Muscle of leg (tissue), 11 donors: ENCODE data around the gene HYAL4. TPM values are rescaled to one million over a fixed set of nuclear protein-coding genes. Genes with fewer than 3 reads are reported as not detected.

Experiments
- DNase-seq: peaks from one replicate; pipeline ENCODE4 v3.0.0; 2013
- H3K27ac ChIP-seq: one replicate; pipeline ENCODE4 v1.5.1; 2013; ENCODE audit warnings: mild to moderate bottlenecking, low read length, control low read depth
- H3K27me3 ChIP-seq: one replicate; pipeline ENCODE4 v1.6.1; 2013; ENCODE audit warnings: low read length; ENCODE audit not compliant: control insufficient read depth, insufficient read depth
- H3K36me3 ChIP-seq: one replicate; pipeline ENCODE4 v1.6.1; 2013; ENCODE audit warnings: low read length; ENCODE audit not compliant: control insufficient read depth, insufficient read depth
- H3K4me1 ChIP-seq: one replicate; pipeline ENCODE4 v1.6.1; 2013; ENCODE audit warnings: low read length; ENCODE audit not compliant: control insufficient read depth, insufficient read depth
- H3K4me3 ChIP-seq: one replicate; pipeline ENCODE4 v1.5.1; 2013; ENCODE audit warnings: low read length, control low read depth
- H3K9me3 ChIP-seq: replicated peaks from 2 replicates; pipeline ENCODE4 v1.6.1; 2013; ENCODE audit warnings: low read depth, low read length; ENCODE audit not compliant: control insufficient read depth
- WGBS: methylation state at CpG from one replicate; pipeline ENCODE4 v1.1.5; 2013; ENCODE audit warnings: missing lambda C conversion rate; ENCODE audit not compliant: insufficient coverage; 5-methylcytosine and 5-hydroxymethylcytosine counted together
- polyA plus RNA-seq, 8 donors: library from polyadenylated mRNA; unstranded; fragments of 120-200 nt; gene quantifications; one replicate each; pipeline versions ENCODE4 v1.2.1 to v1.2.3, GENCODE V29; 2013; ENCODE audit warnings: inconsistent platforms in 1 of 8, low replicate concordance in 1 of 8; ENCODE audit not compliant: insufficient read length in 8 of 8, insufficient read depth in 1 of 8
- total RNA-seq: library from RNA; stranded (reverse); fragments of 120-200 nt; gene quantifications from one replicate; pipeline ENCODE4 v1.2.4, GENCODE V29; 2013

Gene HYAL4
- total and polyA plus RNA-seq, 9 donors, result 0.05 to 0.09 (median 0.08) TPM; not detected in 6

DNA sequence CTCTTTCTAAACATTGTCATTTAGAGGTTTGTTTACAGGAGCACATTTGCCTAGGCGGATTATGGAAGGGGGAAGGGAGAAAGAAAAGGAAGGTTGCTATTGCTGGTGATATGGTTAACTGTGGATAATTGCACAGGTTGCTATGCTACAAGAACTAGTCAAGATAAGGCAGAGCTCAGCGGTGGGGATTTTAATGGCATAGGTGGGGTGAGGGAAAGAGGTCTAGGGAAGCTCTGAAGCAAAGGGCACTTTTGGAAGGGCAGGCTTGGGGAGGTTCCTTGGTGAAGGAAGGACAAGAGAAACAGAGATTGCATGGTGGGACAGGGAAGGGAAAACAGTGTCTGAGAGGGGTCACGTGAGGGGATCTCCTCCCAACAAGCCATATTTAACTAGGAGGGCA is 19.5 kb downstream of the HYAL4 start:
- Histone ChIP-seq H3K27ac (no peak overlapping the region), H3K27me3 (no peaks in the 10 kb centered on the region), H3K4me1 (no peaks in the 10 kb centered on the region), H3K9me3 (no peaks in the 10 kb centered on the region), H3K36me3 (no peaks in the 10 kb centered on the region), H3K4me3 (no peak overlapping the region)
- DNase-seq, result no peak
- WGBS, result 58% methylated on average over 3 of the region's 3 CpGs

DNA sequence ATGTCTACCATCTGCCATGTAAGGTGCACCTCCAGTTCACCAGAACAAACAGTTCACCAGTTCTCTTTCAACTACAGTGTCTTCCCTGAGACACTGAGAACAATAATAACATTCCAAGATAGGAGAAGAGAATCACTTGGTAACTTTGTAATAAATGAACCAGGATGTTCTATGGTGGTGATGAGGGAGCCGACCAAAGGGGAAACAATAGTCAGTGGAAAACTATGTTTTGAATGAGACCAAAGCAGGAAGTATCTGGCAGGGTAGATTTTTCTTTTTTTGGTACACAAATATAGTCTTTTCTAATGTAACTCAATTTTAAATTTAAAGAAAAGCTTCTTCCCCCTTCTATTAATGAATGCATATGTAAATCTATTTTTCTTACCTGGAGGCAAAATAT is 20.0 kb downstream of the HYAL4 start:
- H3K27ac ChIP-seq, result no peak overlapping the region
- H3K27me3 ChIP-seq, result no peaks in the 10 kb centered on the region
- no peak for DNase-seq

DNA sequence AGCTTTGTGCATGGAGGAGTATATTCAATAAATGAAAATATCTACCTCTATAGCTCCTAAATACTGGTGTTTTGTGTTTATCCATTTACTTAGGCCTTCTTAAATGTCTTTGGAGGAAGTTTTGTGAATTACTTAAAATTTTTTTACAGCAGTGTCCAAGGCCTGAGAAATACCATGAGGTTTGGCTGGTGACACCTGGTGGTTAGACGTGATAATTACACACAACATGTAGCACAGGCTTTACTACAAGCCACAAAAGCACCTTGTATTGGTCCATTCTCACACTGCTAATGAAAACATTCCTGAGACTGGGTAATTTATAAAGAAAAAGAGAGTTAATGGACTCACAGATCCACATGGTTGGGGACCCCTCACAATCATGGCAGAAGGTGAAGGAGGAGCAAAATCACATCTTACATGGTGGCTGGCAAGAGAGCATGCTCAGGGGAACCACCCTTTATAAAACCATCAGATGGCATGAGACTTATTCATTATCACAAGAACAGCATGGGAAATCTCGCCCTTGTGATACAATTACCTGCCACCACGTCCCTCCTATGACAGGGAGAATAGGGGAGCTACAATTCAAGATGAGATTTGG is 20.6 kb downstream of the HYAL4 start:
- Histone ChIP-seq H3K4me3 (no peak overlapping the region), H3K9me3 (no peaks in the 10 kb centered on the region), H3K36me3 (no peaks in the 10 kb centered on the region), H3K4me1 (no peaks in the 10 kb centered on the region), H3K27ac (no peak overlapping the region), H3K27me3 (no peaks in the 10 kb centered on the region)
- no CpG with 5 or more reads among the region's 3 CpGs for WGBS
- DNase-seq, result peak; percentile 72

More for the DNA sequence above, 20.0 kb downstream of the HYAL4 start:
- H3K9me3 ChIP-seq, result no peaks in the 10 kb centered on the region
- no peak overlapping the region for H3K4me3 ChIP-seq
- H3K4me1 ChIP-seq, result no peaks in the 10 kb centered on the region
- H3K36me3 ChIP-seq, result no peaks in the 10 kb centered on the region
- WGBS, result no CpG with 5 or more reads among the region's 1 CpG

DNA sequence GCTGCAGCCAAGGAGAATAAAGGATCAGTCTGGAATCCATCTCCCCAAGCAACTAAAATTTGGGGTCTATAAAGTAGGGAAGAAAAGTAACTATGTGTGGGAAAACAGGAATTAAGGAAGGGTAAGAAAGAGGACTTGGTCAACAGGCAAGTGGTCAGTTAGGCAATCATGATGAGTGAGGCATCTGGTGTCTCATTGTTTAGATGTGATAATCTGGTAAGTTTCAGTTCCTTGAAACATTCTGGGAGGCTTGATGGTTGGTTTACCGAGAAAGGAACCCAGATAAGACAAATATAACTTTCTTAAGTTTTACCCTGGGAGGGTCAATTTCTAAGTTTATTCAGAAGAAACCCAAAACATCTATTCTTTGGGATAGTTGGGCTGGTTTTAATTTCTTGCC is 22.3 kb downstream of the HYAL4 start:
- no peaks in the 10 kb centered on the region for H3K36me3 ChIP-seq
- H3K27me3 ChIP-seq, result no peaks in the 10 kb centered on the region
- H3K27ac ChIP-seq, result no peak overlapping the region
- H3K4me3 ChIP-seq, result no peak overlapping the region
- H3K9me3 ChIP-seq, result no peaks in the 10 kb centered on the region
- no CpG with 5 or more reads among the region's 1 CpG for WGBS
- no peak for DNase-seq
- H3K4me1 ChIP-seq, result no peaks in the 10 kb centered on the region

DNA sequence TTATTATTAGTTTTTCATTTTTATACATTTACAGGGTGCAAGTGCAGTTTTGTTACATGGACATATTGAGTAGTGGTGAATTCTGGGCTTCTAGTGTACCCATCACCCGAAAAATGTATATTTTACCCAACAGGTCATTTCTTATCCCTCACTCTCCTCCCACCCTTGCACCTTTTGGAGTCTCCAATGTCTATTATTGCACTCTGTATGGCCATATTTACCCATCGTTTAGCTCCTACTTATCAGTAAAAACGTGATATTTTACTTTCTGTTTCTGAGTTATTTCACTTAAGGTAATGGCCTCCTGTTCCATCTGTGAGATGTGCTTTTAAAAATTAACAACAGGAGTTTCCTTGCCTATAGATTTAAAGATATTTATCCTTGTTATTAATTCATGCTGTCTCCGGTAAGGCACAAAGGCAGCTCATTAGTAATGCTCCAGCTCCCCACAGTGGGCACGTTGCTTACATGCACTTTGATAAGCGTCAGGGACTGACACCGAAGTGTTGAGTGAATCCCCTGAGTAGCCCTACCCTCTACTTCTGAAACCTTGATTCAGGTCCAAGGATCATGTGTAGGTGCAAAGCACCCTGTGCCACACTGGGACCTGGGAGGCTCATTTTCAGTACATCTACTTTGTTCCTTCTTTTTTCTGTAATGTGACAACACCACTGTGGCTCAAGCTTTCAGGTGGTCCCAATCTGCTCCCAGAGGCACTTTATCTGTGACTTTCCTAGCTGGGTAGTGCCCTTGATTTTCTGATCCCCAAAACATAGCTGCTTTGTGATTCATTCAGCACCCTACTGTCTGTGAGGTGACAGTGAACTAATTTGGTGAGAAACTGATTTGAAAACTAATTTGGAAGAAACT is 27.3 kb downstream of the HYAL4 start:
- WGBS, result 5% methylated on average over 4 of the region's 7 CpGs
- Histone ChIP-seq H3K4me1 (no peaks in the 10 kb centered on the region), H3K27ac (no peak overlapping the region), H3K4me3 (no peak overlapping the region), H3K9me3 (no peaks in the 10 kb centered on the region), H3K27me3 (no peaks in the 10 kb centered on the region), H3K36me3 (no peaks in the 10 kb centered on the region)
- DNase-seq, result peak; percentile 28

- no peak for DNase-seq
- Histone ChIP-seq H3K9me3 (no peaks in the 10 kb centered on the region), H3K27ac (no peak overlapping the region), H3K27me3 (no peaks in the 10 kb centered on the region), H3K4me3 (no peak overlapping the region), H3K36me3 (no peaks in the 10 kb centered on the region), H3K4me1 (no peaks in the 10 kb centered on the region)
- no CpG with 5 or more reads among the region's 4 CpGs for WGBS
These were observed 27.9 kb downstream of the HYAL4 start for GRCh38 chr7:123872908-123873307.

- H3K9me3 ChIP-seq, result no peaks in the 10 kb centered on the region
- H3K36me3 ChIP-seq, result no peaks in the 10 kb centered on the region
- 64% methylated on average over 3 of the region's 7 CpGs for whole genome bisulfite sequencing
- H3K4me1 ChIP-seq, result no peaks in the 10 kb centered on the region
- H3K27me3 ChIP-seq, result no peaks in the 10 kb centered on the region
- H3K4me3 ChIP-seq, result no peak overlapping the region
- peak; percentile 16 for DNase-seq
- H3K27ac ChIP-seq, result no peak overlapping the region
These were observed 31.7 kb downstream of the HYAL4 start for GRCh38 chr7:123876557-123877256.

DNA sequence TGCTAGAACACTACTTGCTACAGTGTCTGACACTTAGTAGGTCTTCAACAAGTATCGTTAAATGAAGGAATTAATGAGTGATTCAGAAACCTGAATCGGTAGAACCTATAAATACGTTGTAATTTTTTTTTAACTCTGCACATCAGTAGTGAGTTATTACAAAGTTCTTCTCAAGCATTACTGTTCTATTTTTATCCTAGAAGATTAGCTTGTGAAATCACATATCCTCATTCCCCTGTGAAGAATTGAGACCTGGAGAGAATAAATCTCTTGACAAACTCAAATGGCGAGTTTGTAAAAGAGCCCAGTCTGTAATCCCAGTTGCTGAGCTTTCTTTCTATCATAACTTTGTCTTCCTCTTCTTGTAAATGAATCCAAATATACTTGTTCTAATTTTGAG is 34.7 kb downstream of the HYAL4 start:
- H3K4me3 ChIP-seq, result no peak overlapping the region
- H3K9me3 ChIP-seq, result no peaks in the 10 kb centered on the region
- H3K36me3 ChIP-seq, result no peaks in the 10 kb centered on the region
- no peaks in the 10 kb centered on the region for H3K4me1 ChIP-seq
- DNase-seq, result no peak
- no peak overlapping the region for H3K27ac ChIP-seq
- WGBS, result no CpG with 5 or more reads among the region's 4 CpGs
- H3K27me3 ChIP-seq, result no peaks in the 10 kb centered on the region

- Histone ChIP-seq H3K27me3 (no peaks in the 10 kb centered on the region), H3K9me3 (no peaks in the 10 kb centered on the region), H3K27ac (no peak overlapping the region), H3K36me3 (no peaks in the 10 kb centered on the region), H3K4me1 (no peaks in the 10 kb centered on the region), H3K4me3 (no peak overlapping the region)
- no peak for DNase-seq
- WGBS, result no CpG with 5 or more reads among the region's 2 CpGs
These were observed 36.3 kb downstream of the HYAL4 start for GRCh38 chr7:123881300-123881699.

GRCh38 chr7:123883154-123883553 is 38.2 kb downstream of the HYAL4 start:
- Histone ChIP-seq H3K4me1 (no peaks in the 10 kb centered on the region), H3K9me3 (no peaks in the 10 kb centered on the region), H3K4me3 (no peak overlapping the region), H3K27me3 (no peaks in the 10 kb centered on the region), H3K27ac (no peak overlapping the region), H3K36me3 (no peaks in the 10 kb centered on the region)
- no peak for DNase-seq
